Activated CD8-positive, alpha-beta T cell treated with anti-CD3 and anti-CD28 coated beads for 36 hours (primary cell): ENCODE results near the gene MFN1. TPM values are rescaled to one million over a fixed set of nuclear protein-coding genes. Genes with fewer than 3 reads are reported as not detected.

Source experiments
- ATAC-seq: fragments of 200-7000 bp; cut with Tn5 transposase; one replicate; pipeline ENCODE4 v1.10.0; 2021; ENCODE audit warnings: mild to moderate bottlenecking, moderate library complexity
- CTCF ChIA-PET: fragments of 350-600 bp; sonication (Branson Sonifier 250); formaldehyde crosslinking; loops from one replicate; lab custom pipeline; 2021; ENCODE audit warnings: antibody characterized with exemption; lab: Charles Lee
- POLR2A ChIA-PET: fragments of 350-600 bp; sonication (Branson Sonifier 250); formaldehyde crosslinking; loops from one replicate; lab custom pipeline; 2021; ENCODE audit warnings: antibody characterized with exemption; lab: Charles Lee
- DNase-seq: peaks from one replicate; pipeline ENCODE4 v3.0.0-alpha.2; 2020
- H3K27ac Mint-ChIP-seq: one replicate; pipeline ENCODE4 v1.8.0; 2021; ENCODE audit warnings: mild to moderate bottlenecking, mixed read lengths
- H3K27me3 Mint-ChIP-seq: one replicate; pipeline ENCODE4 v1.8.0; 2021; ENCODE audit warnings: mixed read lengths
- H3K36me3 Mint-ChIP-seq: one replicate; pipeline ENCODE4 v1.8.0; 2021; ENCODE audit warnings: low read depth, mixed read lengths
- H3K4me1 Mint-ChIP-seq: one replicate; pipeline ENCODE4 v1.8.0; 2021; ENCODE audit warnings: low read depth, mixed read lengths
- H3K4me3 Mint-ChIP-seq: one replicate; pipeline ENCODE4 v1.8.0; 2021; ENCODE audit warnings: mild to moderate bottlenecking, moderate library complexity, mixed read lengths
- H3K9me3 Mint-ChIP-seq: one replicate; pipeline ENCODE4 v1.8.0; 2021; ENCODE audit warnings: mixed read lengths
- CTCF ChIP-seq: fragments of 200-600 bp; IDR thresholded peaks from one replicate; pipeline ENCODE4 v1.8.0; 2022; ENCODE audit warnings: antibody characterized with exemption, mild to moderate bottlenecking
- intact Hi-C: fragments of 100-400 bp; cut with micrococcal nuclease; formaldehyde crosslinking; loops from one replicate; pipeline ENCODE4 v1.10.0; 2022
- total RNA-seq, 2 experiments: library from RNA; stranded (reverse); gene quantifications; one replicate each; pipeline ENCODE4 v1.2.3, GENCODE V29; 2021

MFN1 gene
- total RNA-seq, 2 experiments from 2014 or later, result 31.9 to 34.8 TPM

DNA sequence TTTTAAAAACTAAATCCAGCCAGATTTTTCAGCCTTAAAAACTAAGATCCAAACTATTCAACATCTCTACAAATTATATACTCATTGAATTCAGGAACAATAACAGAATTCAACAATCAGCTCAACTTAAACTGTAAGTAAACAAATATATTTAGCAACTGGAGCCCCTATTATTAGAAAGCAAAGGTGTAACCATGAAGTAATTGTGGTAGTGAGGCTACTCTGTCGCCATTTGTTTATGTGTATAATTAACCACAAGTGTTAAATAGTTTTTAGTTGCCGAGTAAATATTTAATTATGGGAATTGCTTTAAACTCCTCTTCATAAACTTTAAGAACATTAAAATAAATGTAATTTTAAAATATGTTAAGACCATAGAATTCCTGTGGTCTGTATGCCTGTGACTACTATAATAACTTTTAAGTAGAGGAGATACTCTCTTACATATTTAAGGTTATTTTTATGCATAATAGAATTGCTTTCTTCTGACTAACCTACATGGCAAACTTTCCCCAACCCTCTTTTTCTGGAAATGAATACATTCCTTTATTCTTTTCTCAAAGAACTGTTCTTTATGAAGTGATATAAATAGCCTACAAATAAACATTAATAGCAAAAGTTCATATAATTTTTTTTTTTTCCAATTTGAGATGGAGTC, 51.2 kb downstream of the MFN1 start:
- CTCF ChIA-PET, result no interaction called here
- POLR2A ChIA-PET, result no interaction called here
- Mint-ChIP-seq H3K36me3 (peaks cover 8% of the 10 kb centered on the region), H3K27ac (no peak overlapping the region), H3K27me3 (no peaks in the 10 kb centered on the region), H3K4me1 (no peaks in the 10 kb centered on the region), H3K4me3 (no peak overlapping the region), H3K9me3 (no peaks in the 10 kb centered on the region)
- intact Hi-C loops, result no loop called here
- DNase-seq, result no peak
- no peak for ATAC-seq
- TF ChIP-seq CTCF, result no peak

- H3K4me3 Mint-ChIP-seq, result no peak overlapping the region
- no peaks in the 10 kb centered on the region for H3K4me1 Mint-ChIP-seq
- no peak for DNase-seq
- ChIA-PET POLR2A (no interaction called here), CTCF (interaction anchor here (1.6 kb wide), 1 partner anchor 12 kb away, joined by 5 read pairs; no protein-coding TSS in a partner anchor)
- TF ChIP-seq CTCF, result no peak
- H3K27me3 Mint-ChIP-seq, result no peaks in the 10 kb centered on the region
- intact Hi-C loops, result no loop called here
- H3K9me3 Mint-ChIP-seq, result no peaks in the 10 kb centered on the region
- peaks cover 3% of the 10 kb centered on the region for H3K36me3 Mint-ChIP-seq
- ATAC-seq, result no peak
- H3K27ac Mint-ChIP-seq, result no peak overlapping the region
These were observed 54.1 kb downstream of the MFN1 start for GRCh38 chr3:179401561-179401960.

GRCh38 chr3:179402963-179403362, 55.5 kb downstream of the MFN1 start:
- H3K9me3 Mint-ChIP-seq, result no peaks in the 10 kb centered on the region
- ChIA-PET CTCF (interaction anchor here (1.7 kb wide), 1 partner anchor 12 kb away, joined by 4 read pairs; no protein-coding TSS in a partner anchor), POLR2A (no interaction called here)
- H3K4me1 Mint-ChIP-seq, result no peaks in the 10 kb centered on the region
- peaks cover 3% of the 10 kb centered on the region for H3K36me3 Mint-ChIP-seq
- ATAC-seq (no peak), DNase-seq (no peak)
- no peaks in the 10 kb centered on the region for H3K27me3 Mint-ChIP-seq
- H3K27ac Mint-ChIP-seq, result no peak overlapping the region
- intact Hi-C loops, result no loop called here
- no peak for TF ChIP-seq CTCF
- no peak overlapping the region for H3K4me3 Mint-ChIP-seq

DNA sequence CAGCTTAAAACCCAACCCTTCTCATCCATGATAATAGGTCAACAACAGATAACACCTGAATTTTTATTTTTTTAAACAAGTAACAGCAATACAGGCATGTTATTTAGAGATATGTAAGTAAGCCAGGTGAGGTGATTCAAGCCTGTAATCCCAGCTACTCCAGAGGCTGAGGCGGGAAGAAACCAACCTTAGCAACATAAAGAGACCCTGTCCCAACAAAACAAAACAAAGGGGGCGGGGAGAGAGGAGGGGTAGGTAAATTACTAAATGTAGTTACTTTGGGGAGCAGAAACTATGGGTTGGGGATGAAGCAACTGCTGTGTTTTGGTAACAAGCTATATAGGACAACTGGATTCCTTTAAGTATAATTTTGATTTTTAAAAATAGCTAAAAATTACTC, 56.8 kb downstream of the MFN1 start:
- TF ChIP-seq CTCF, result no peak
- CTCF ChIA-PET, result no interaction called here
- H3K27ac Mint-ChIP-seq, result no peak overlapping the region
- no peaks in the 10 kb centered on the region for H3K27me3 Mint-ChIP-seq
- no peak for DNase-seq
- ATAC-seq, result no peak
- POLR2A ChIA-PET, result no interaction called here
- intact Hi-C loops, result no loop called here
- H3K4me1 Mint-ChIP-seq, result no peaks in the 10 kb centered on the region
- no peaks in the 10 kb centered on the region for H3K9me3 Mint-ChIP-seq
- H3K36me3 Mint-ChIP-seq, result peaks cover 3% of the 10 kb centered on the region
- no peak overlapping the region for H3K4me3 Mint-ChIP-seq

GRCh38 chr3:179410331-179410730, 62.8 kb downstream of the MFN1 start:
- Mint-ChIP-seq H3K4me3 (no peak overlapping the region), H3K9me3 (no peaks in the 10 kb centered on the region), H3K4me1 (no peaks in the 10 kb centered on the region), H3K36me3 (no peaks in the 10 kb centered on the region), H3K27ac (no peak overlapping the region), H3K27me3 (no peaks in the 10 kb centered on the region)
- no peak for ATAC-seq
- ChIA-PET CTCF (no interaction called here), POLR2A (no interaction called here)
- intact Hi-C loops, result no loop called here
- TF ChIP-seq CTCF, result no peak
- DNase-seq, result no peak
